B cell (primary cell): ENCODE data around the gene GIMAP6. TPM values are rescaled to one million over a fixed set of nuclear protein-coding genes. Genes with fewer than 3 reads are reported as not detected.

ENCODE experiments used
- ATAC-seq: fragments of 200-7000 bp; cut with Tn5 transposase; one replicate; pipeline ENCODE4 v1.10.0; 2021; ENCODE audit warnings: low read depth, mild to moderate bottlenecking, moderate number of reproducible peaks, moderate library complexity
- CTCF ChIA-PET: fragments of 350-600 bp; sonication (Branson Sonifier 250); formaldehyde crosslinking; loops from one replicate; lab custom pipeline; 2021; ENCODE audit warnings: antibody characterized with exemption, inconsistent platforms; lab: Charles Lee
- POLR2A ChIA-PET: fragments of 350-600 bp; sonication (Branson Sonifier 250); formaldehyde crosslinking; loops from one replicate; lab custom pipeline; 2021; ENCODE audit warnings: antibody characterized with exemption; lab: Charles Lee
- DNase-seq: peaks from one replicate; pipeline ENCODE4 v3.0.0; 2013
- H2AFZ ChIP-seq: 2 replicates; pipeline ENCODE4 v1.6.1; 2012; ENCODE audit warnings: mild to moderate bottlenecking, low read depth, low read length; ENCODE audit not compliant: insufficient read depth, poor library complexity, severe bottlenecking
- H3K27ac ChIP-seq, 2 donors: 1 replicate in 1 of 2; 2 replicates in 1 of 2; pipeline ENCODE4 v1.5.1; 2012 to 2013; ENCODE audit warnings: low read length in 2 of 2, mild to moderate bottlenecking in 2 of 2, moderate library complexity in 1 of 2
- H3K27me3 ChIP-seq, 4 experiments: fragments of 200-600 bp in 1 of 4; sonication (generic) in 1 of 4; replicated peaks in 1 of 4; 1 replicate in 2 of 4; 2 replicates in 2 of 4; pipeline versions ENCODE4 v1.6.1 to v1.7.0; 2013 to 2016; ENCODE audit warnings: low read length in 3 of 4, mild to moderate bottlenecking in 2 of 4, mixed read lengths in 1 of 4, moderate library complexity in 1 of 4; ENCODE audit not compliant: insufficient read depth in 4 of 4, control insufficient read depth in 3 of 4; ENCODE audit errors: control extremely low read depth in 1 of 4
- H3K36me3 ChIP-seq, 2 experiments: replicated peaks in 1 of 2; 1 replicate in 1 of 2; 2 replicates in 1 of 2; pipeline versions ENCODE4 v1.6.1 to v1.7.1; 2013; ENCODE audit warnings: low read length in 1 of 2; ENCODE audit not compliant: insufficient read depth in 2 of 2, control insufficient read depth in 1 of 2; ENCODE audit errors: control extremely low read depth in 1 of 2, extremely low read depth in 1 of 2
- H3K4me1 ChIP-seq, 2 donors: fragments of 200-600 bp in 1 of 2; sonication (generic) in 1 of 2; 1 replicate in 1 of 2; 2 replicates in 1 of 2; pipeline versions ENCODE4 v1.5.1 to v1.6.1; 2013 to 2017; ENCODE audit warnings: low read length in 2 of 2; ENCODE audit not compliant: control insufficient read depth in 2 of 2, insufficient read depth in 2 of 2
- H3K4me2 ChIP-seq: replicated peaks from 2 replicates; pipeline ENCODE3; 2012; ENCODE audit warnings: mild to moderate bottlenecking, low read depth, low read length; ENCODE audit not compliant: poor library complexity, severe bottlenecking
- H3K4me3 ChIP-seq, 5 experiments: fragments of 200-600 bp in 1 of 5; sonication (generic) in 1 of 5; 1 replicate in 3 of 5; 2 replicates in 2 of 5; pipeline versions ENCODE4 v1.5.1 to v1.7.0; 2011 to 2016; ENCODE audit warnings: low read length in 4 of 5, mild to moderate bottlenecking in 4 of 5, low read depth in 2 of 5, control low read depth in 1 of 5, moderate library complexity in 1 of 5; ENCODE audit not compliant: insufficient read depth in 1 of 5; ENCODE audit errors: control extremely low read depth in 1 of 5, extremely low read depth in 1 of 5
- H3K79me2 ChIP-seq: fragments of 200-600 bp; sonication (generic); one replicate; pipeline ENCODE4 v1.6.0; 2016; ENCODE audit warnings: low read length; ENCODE audit not compliant: control insufficient read depth, insufficient read depth
- H3K9ac ChIP-seq: fragments of 200-600 bp; sonication (generic); 2 replicates; pipeline ENCODE4 v1.6.1; 2017; ENCODE audit warnings: mild to moderate bottlenecking, low read length, moderate library complexity
- H3K9me3 ChIP-seq, 3 donors: one replicate each; pipeline versions ENCODE4 v1.6.1 to v1.7.1; 2013; ENCODE audit warnings: low read length in 2 of 3; ENCODE audit not compliant: control insufficient read depth in 2 of 3, insufficient read depth in 1 of 3; ENCODE audit errors: control extremely low read depth in 1 of 3
- H4K20me1 ChIP-seq: 2 replicates; pipeline ENCODE4 v1.6.0; 2012; ENCODE audit warnings: mild to moderate bottlenecking, low read length; ENCODE audit not compliant: insufficient read depth, control insufficient read depth, poor library complexity, severe bottlenecking
- H3K27ac Mint-ChIP-seq: one replicate; pipeline ENCODE4 v1.8.0; 2021; ENCODE audit warnings: mixed read lengths
- H3K27me3 Mint-ChIP-seq: one replicate; pipeline ENCODE4 v1.8.0; 2021; ENCODE audit warnings: mixed read lengths
- H3K4me1 Mint-ChIP-seq: one replicate; pipeline ENCODE4 v1.8.0; 2021; ENCODE audit warnings: mixed read lengths
- H3K4me3 Mint-ChIP-seq: one replicate; pipeline ENCODE4 v1.8.0; 2021; ENCODE audit warnings: mixed read lengths
- H3K9me3 Mint-ChIP-seq: one replicate; pipeline ENCODE4 v1.8.0; 2022; ENCODE audit warnings: mixed read lengths; ENCODE audit not compliant: insufficient read depth
- EZH2 ChIP-seq: IDR thresholded peaks from 2 replicates; pipeline ENCODE4 v1.6.1; 2012; ENCODE audit warnings: borderline replicate concordance, low read depth, mild to moderate bottlenecking, moderate library complexity, low read length; ENCODE audit not compliant: insufficient read depth, poor library complexity, severe bottlenecking
- WGBS: methylation state at CpG from one replicate; pipeline ENCODE4 v1.1.5; 2013; ENCODE audit warnings: missing lambda C conversion rate; ENCODE audit not compliant: insufficient coverage; 5-methylcytosine and 5-hydroxymethylcytosine counted together
- intact Hi-C: fragments of 100-400 bp; cut with micrococcal nuclease; formaldehyde crosslinking; loops from one replicate; pipeline ENCODE4 v1.10.0; 2022
- polyA plus RNA-seq: library from polyadenylated mRNA; depleted of rRNA; stranded (reverse); fragments of >200 nt; gene quantifications from 2 replicates; pipeline ENCODE4 v1.2.3, GENCODE V29; 2012
- total RNA-seq, 2 donors: library from RNA; stranded (reverse); fragments of 120-200 nt in 1 of 2; gene quantifications; 1 replicate in 1 of 2; 2 replicates in 1 of 2; pipeline versions ENCODE4 v1.2.3 to v1.2.4, GENCODE V29; 2013 to 2022
- TF ChIP-seq, protein P1 (sequence below): fragments of 200-600 bp; IDR thresholded peaks from one replicate; pipeline ENCODE4 v1.8.0; 2022; ENCODE audit warnings: antibody characterized with exemption, mild to moderate bottlenecking

The GIMAP6 gene
- total and polyA plus RNA-seq, 2 donors (not counting 1 experiment from before 2014, with no cell fraction given) = 0.39 to 0.45 TPM

- Mint-ChIP-seq H3K4me1 (no peaks in the 10 kb centered on the region), H3K9me3 (peaks cover 5% of the 10 kb centered on the region), H3K27ac (no peak overlapping the region), H3K27me3 (peaks cover 17% of the 10 kb centered on the region), H3K4me3 (no peak overlapping the region)
- Histone ChIP-seq H2AFZ (no peak overlapping the region), H3K4me1 (no peaks in the 10 kb centered on the region), H3K4me2 (no peak overlapping the region), H3K79me2 (no peaks in the 10 kb centered on the region), H4K20me1 (no peaks in the 10 kb centered on the region), H3K27me3 (no peaks in the 10 kb centered on the region), H3K9ac (no peak overlapping the region), H3K27ac (no peak overlapping the region), H3K36me3 (no peaks in the 10 kb centered on the region), H3K9me3 (peaks cover 0 to 9% (median 2%) of the 10 kb centered on the region in 3 donors), H3K4me3 (no peak overlapping the region)
- POLR2A ChIA-PET = no interaction called here
- CTCF ChIA-PET = no interaction called here
- ATAC-seq (no peak), DNase-seq (no peak)
- TF ChIP-seq EZH2 = no peak
- TF ChIP-seq, protein P1, sequence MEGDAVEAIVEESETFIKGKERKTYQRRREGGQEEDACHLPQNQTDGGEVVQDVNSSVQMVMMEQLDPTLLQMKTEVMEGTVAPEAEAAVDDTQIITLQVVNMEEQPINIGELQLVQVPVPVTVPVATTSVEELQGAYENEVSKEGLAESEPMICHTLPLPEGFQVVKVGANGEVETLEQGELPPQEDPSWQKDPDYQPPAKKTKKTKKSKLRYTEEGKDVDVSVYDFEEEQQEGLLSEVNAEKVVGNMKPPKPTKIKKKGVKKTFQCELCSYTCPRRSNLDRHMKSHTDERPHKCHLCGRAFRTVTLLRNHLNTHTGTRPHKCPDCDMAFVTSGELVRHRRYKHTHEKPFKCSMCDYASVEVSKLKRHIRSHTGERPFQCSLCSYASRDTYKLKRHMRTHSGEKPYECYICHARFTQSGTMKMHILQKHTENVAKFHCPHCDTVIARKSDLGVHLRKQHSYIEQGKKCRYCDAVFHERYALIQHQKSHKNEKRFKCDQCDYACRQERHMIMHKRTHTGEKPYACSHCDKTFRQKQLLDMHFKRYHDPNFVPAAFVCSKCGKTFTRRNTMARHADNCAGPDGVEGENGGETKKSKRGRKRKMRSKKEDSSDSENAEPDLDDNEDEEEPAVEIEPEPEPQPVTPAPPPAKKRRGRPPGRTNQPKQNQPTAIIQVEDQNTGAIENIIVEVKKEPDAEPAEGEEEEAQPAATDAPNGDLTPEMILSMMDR = no peak
- intact Hi-C loops = no loop called here
These were observed 9.7 kb upstream of the GIMAP6 start for GRCh38 chr7:150641854-150642253.

DNA sequence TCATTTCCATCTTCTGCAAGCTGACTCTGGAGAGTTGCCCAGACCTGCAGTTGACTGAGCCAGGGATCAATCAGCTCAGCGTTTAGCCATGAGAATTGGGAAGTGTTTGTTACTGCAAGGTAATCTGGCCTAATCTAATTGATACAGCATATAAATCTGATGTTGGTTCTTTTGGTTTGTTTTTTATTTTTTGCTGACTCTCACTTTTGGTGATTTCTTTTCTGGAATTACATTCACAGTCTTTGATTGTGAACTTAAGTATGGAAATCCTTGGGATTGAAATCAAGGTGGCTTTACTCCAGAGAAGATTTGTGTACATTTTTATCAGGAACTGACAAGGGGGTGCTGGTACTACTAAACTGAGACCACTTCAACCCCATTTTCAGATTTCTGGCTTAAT is 1.7 kb upstream of the GIMAP6 start:
- Histone ChIP-seq H3K4me3 (no peak overlapping the region), H3K36me3 (no peaks in the 10 kb centered on the region), H3K4me2 (no peak overlapping the region), H3K27me3 (no peaks in the 10 kb centered on the region), H2AFZ (no peak overlapping the region), H4K20me1 (no peaks in the 10 kb centered on the region), H3K9ac (no peak overlapping the region), H3K4me1 (peaks cover 0 to 9% of the 10 kb centered on the region in 2 donors), H3K27ac (no peak overlapping the region), H3K79me2 (no peaks in the 10 kb centered on the region), H3K9me3 (peaks cover 0 to 4% (median 2%) of the 10 kb centered on the region in 3 donors)
- DNase-seq (no peak), ATAC-seq (no peak)
- intact Hi-C loops = no loop called here
- Mint-ChIP-seq H3K27ac (no peak overlapping the region), H3K4me1 (peaks cover 13% of the 10 kb centered on the region), H3K9me3 (peaks cover 11% of the 10 kb centered on the region), H3K4me3 (no peak overlapping the region), H3K27me3 (peaks cover 5% of the 10 kb centered on the region)
- CTCF ChIA-PET = no interaction called here
- no CpG with 5 or more reads among the region's 1 CpG for WGBS
- TF ChIP-seq EZH2 = no peak
- TF ChIP-seq, protein P1 = no peak
- POLR2A ChIA-PET = no interaction called here
